Measurements from ENCODE around the gene PRKG1. TPM values are rescaled to one million over a fixed set of nuclear protein-coding genes. Genes with fewer than 3 reads are reported as not detected.

The PRKG1 gene
- total and polyA plus RNA-seq, 2 experiments from 2014 or later = 18.2 to 21.1 TPM

DNA sequence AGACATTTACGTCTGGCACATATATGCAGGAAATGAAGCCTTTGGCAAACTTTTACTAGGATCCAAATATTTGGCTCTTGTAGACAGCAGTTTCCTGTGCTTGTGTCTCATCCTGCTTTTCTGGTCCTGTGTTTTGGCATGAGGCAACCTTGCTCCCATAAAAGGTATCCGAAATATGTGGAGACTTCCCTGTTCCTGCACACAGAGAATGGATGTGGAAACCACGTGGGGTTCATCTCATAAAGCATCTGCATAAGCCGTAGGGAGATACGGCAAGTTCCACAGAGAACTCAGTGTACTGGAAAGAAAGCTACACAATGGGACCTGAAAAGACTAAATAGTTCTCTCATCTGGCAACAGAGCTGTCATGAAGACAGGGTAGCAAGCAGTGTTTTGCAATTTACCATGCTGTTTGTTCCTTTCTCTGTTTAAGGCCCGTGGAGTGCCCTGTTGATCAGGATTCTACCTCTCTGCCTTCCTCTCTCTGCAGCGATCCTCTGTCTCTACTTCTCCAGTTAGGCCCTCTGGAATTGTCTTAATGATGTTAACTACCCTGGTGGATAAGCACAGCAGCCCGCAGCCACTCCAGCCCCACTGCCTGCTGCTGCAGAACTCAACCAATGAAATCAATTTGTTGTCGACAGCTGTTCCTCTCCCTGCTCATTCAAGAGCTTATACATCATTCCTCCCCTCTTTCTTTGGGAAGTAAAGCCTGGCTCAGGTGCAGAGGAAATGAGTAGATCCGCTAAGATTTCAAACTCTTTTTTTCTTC is 331.5 kb downstream of the PRKG1 start (continued):
- TF ChIP-seq EZH2phosphoT487 (IDR thresholded peaks at IDR 0.05; ENCODE audit: unreplicated experiment) (no peak), ZNF114 (CRISPR knock-in tag; IDR thresholded peaks at IDR 0.05) (no peak)

GRCh38 chr10:51406581-51406980 is 332.3 kb downstream of the PRKG1 start:
- no peak for ATAC-seq
- TF ChIP-seq CTCF (conservative IDR thresholded peaks at IDR 0.05; ENCODE audit: low read depth in 2 of 2) (no peak), JUNB (IDR thresholded peaks at IDR 0.05; ENCODE audit: unreplicated experiment) (no peak), POLR2AphosphoS5 (IDR thresholded peaks at IDR 0.05; ENCODE audit: low read depth) (no peak), EZH2phosphoT487 (IDR thresholded peaks at IDR 0.05; ENCODE audit: unreplicated experiment) (no peak), EZH2 (IDR thresholded peaks at IDR 0.05; ENCODE audit: low read depth, unreplicated experiment) (no peak), CREB1 (CRISPR knock-in tag; IDR thresholded peaks at IDR 0.05; ENCODE audit: low read depth) (no peak), STAT1 (IDR thresholded peaks at IDR 0.05; ENCODE audit: unreplicated experiment) (no peak)
- TF ChIP-seq, protein P1, sequence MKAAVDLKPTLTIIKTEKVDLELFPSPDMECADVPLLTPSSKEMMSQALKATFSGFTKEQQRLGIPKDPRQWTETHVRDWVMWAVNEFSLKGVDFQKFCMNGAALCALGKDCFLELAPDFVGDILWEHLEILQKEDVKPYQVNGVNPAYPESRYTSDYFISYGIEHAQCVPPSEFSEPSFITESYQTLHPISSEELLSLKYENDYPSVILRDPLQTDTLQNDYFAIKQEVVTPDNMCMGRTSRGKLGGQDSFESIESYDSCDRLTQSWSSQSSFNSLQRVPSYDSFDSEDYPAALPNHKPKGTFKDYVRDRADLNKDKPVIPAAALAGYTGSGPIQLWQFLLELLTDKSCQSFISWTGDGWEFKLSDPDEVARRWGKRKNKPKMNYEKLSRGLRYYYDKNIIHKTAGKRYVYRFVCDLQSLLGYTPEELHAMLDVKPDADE (IDR thresholded peaks at IDR 0.05) = no peak
- TF ChIP-seq, protein P2, sequence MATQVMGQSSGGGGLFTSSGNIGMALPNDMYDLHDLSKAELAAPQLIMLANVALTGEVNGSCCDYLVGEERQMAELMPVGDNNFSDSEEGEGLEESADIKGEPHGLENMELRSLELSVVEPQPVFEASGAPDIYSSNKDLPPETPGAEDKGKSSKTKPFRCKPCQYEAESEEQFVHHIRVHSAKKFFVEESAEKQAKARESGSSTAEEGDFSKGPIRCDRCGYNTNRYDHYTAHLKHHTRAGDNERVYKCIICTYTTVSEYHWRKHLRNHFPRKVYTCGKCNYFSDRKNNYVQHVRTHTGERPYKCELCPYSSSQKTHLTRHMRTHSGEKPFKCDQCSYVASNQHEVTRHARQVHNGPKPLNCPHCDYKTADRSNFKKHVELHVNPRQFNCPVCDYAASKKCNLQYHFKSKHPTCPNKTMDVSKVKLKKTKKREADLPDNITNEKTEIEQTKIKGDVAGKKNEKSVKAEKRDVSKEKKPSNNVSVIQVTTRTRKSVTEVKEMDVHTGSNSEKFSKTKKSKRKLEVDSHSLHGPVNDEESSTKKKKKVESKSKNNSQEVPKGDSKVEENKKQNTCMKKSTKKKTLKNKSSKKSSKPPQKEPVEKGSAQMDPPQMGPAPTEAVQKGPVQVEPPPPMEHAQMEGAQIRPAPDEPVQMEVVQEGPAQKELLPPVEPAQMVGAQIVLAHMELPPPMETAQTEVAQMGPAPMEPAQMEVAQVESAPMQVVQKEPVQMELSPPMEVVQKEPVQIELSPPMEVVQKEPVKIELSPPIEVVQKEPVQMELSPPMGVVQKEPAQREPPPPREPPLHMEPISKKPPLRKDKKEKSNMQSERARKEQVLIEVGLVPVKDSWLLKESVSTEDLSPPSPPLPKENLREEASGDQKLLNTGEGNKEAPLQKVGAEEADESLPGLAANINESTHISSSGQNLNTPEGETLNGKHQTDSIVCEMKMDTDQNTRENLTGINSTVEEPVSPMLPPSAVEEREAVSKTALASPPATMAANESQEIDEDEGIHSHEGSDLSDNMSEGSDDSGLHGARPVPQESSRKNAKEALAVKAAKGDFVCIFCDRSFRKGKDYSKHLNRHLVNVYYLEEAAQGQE (IDR thresholded peaks at IDR 0.05; ENCODE audit: unreplicated experiment) = no peak
- Histone ChIP-seq H3K36me3 (ENCODE audit: insufficient read depth) (no peaks in the 10 kb centered on the region), H3K4me3 (no peak overlapping the region), H3K4me2 (no peak overlapping the region), H3F3A (replicated peaks; ENCODE audit: low read depth) (no peaks in the 10 kb centered on the region), H3K79me2 (replicated peaks; ENCODE audit: insufficient read depth) (no peaks in the 10 kb centered on the region), H3K9me2 (ENCODE audit: insufficient read depth) (no peaks in the 10 kb centered on the region), H2AFZ (no peak overlapping the region), H3K27ac (ENCODE audit: low read depth) (no peak overlapping the region), H3K27me3 (ENCODE audit: insufficient read depth) (no peaks in the 10 kb centered on the region), H4K20me1 (replicated peaks; ENCODE audit: insufficient read depth) (no peaks in the 10 kb centered on the region), H3K4me1 (ENCODE audit: insufficient read depth) (peaks cover 5% of the 10 kb centered on the region; the same call in 1 of the 2 replicates)
- Mint-ChIP-seq H3K4me3 (no peak overlapping the region), H3K9me3 (no peaks in the 10 kb centered on the region), H3K27me3 (ENCODE audit: insufficient read depth, low read depth, poor library complexity) (no peaks in the 10 kb centered on the region), H3K36me3 (ENCODE audit: low read depth) (no peaks in the 10 kb centered on the region), H3K4me1 (peaks cover 12% of the 10 kb centered on the region), H3K27ac (no peak overlapping the region)
- DNase-seq (ENCODE audit: low spot score) = no peak

All from GM23338 (cell line).